CD14-positive monocyte (primary cell): ENCODE results near the gene GNPTAB. TPM values are rescaled to one million over a fixed set of nuclear protein-coding genes. Genes with fewer than 3 reads are reported as not detected.
"Not testable (repeated sequence)": the region's sequence is repeated elsewhere in the genome, so short reads cannot be mapped to it uniquely, and the experiment has no call there.

Experiments used
- DNase-seq, 3 donors: peaks; one replicate each; pipeline ENCODE4 v3.0.0-alpha.2; 2011 to 2022
- H2AFZ ChIP-seq: 2 replicates; pipeline ENCODE4 v1.6.0; 2012; ENCODE audit warnings: mild to moderate bottlenecking, low read depth, low read length, inconsistent platforms; ENCODE audit not compliant: insufficient read depth, poor library complexity, severe bottlenecking
- H3K27ac ChIP-seq, 2 donors: 1 replicate in 1 of 2; 2 replicates in 1 of 2; pipeline ENCODE4 v1.5.1; 2012 to 2013; ENCODE audit warnings: low read length in 2 of 2, control low read depth in 1 of 2, inconsistent platforms in 1 of 2, low read depth in 1 of 2, mild to moderate bottlenecking in 1 of 2
- H3K27me3 ChIP-seq, 2 donors: one replicate each; pipeline versions ENCODE4 v1.6.0 to v1.6.1; 2011 to 2013; ENCODE audit warnings: low read length in 2 of 2; ENCODE audit not compliant: control insufficient read depth in 2 of 2, insufficient read depth in 2 of 2
- H3K36me3 ChIP-seq, 2 donors: replicated peaks in 1 of 2; 1 replicate in 1 of 2; 2 replicates in 1 of 2; pipeline versions ENCODE4 v1.5.1 to v1.6.1; 2012 to 2013; ENCODE audit warnings: low read length in 2 of 2, control low read depth in 1 of 2, inconsistent platforms in 1 of 2, mild to moderate bottlenecking in 1 of 2; ENCODE audit not compliant: insufficient read depth in 2 of 2, control insufficient read depth in 1 of 2
- H3K4me1 ChIP-seq, 2 donors: 1 replicate in 1 of 2; 2 replicates in 1 of 2; pipeline versions ENCODE4 v1.5.1 to v1.6.1; 2012 to 2013; ENCODE audit warnings: low read length in 2 of 2, control low read depth in 1 of 2, inconsistent platforms in 1 of 2, mild to moderate bottlenecking in 1 of 2, moderate library complexity in 1 of 2; ENCODE audit not compliant: insufficient read depth in 2 of 2, control insufficient read depth in 1 of 2
- H3K4me2 ChIP-seq: replicated peaks from 2 replicates; pipeline ENCODE3; 2012; ENCODE audit warnings: low read length, moderate library complexity, mild to moderate bottlenecking; ENCODE audit not compliant: poor library complexity, severe bottlenecking; ENCODE audit errors: extremely low read depth
- H3K4me3 ChIP-seq, 3 experiments: fragments of 200-600 bp in 1 of 3; sonication (generic) in 1 of 3; replicated peaks in 1 of 3; 1 replicate in 2 of 3; 2 replicates in 1 of 3; pipeline ENCODE4 v1.5.1; 2011 to 2013; ENCODE audit warnings: low read length in 3 of 3, mild to moderate bottlenecking in 3 of 3, control low read depth in 2 of 3, low read depth in 2 of 3, inconsistent platforms in 1 of 3, moderate library complexity in 1 of 3
- H3K79me2 ChIP-seq: 2 replicates; pipeline ENCODE4 v1.6.0; 2012; ENCODE audit warnings: mild to moderate bottlenecking, control low read depth, inconsistent platforms, low read length, moderate library complexity; ENCODE audit not compliant: insufficient read depth
- H3K9ac ChIP-seq: 2 replicates; pipeline ENCODE4 v1.6.0; 2017; ENCODE audit warnings: low read length, mild to moderate bottlenecking; ENCODE audit not compliant: insufficient read depth, poor library complexity, severe bottlenecking
- H3K9me3 ChIP-seq, 2 donors: replicated peaks in 1 of 2; 1 replicate in 1 of 2; 2 replicates in 1 of 2; pipeline versions ENCODE4 v1.5.1 to v1.6.1; 2012 to 2013; ENCODE audit warnings: low read length in 2 of 2, control low read depth in 1 of 2; ENCODE audit not compliant: control insufficient read depth in 1 of 2, insufficient read depth in 1 of 2
- H4K20me1 ChIP-seq: 2 replicates; pipeline ENCODE4 v1.6.0; 2012; ENCODE audit warnings: mild to moderate bottlenecking, low read length, control low read depth, moderate library complexity; ENCODE audit not compliant: insufficient read depth
- H3K27ac Mint-ChIP-seq, 7 donors: one replicate each; pipeline ENCODE4 v1.8.0; 2020; ENCODE audit warnings: mild to moderate bottlenecking in 7 of 7, mixed read lengths in 7 of 7, moderate library complexity in 6 of 7, inconsistent platforms in 2 of 7
- H3K27me3 Mint-ChIP-seq, 3 donors: one replicate each; pipeline ENCODE4 v1.8.0; 2021 to 2022; ENCODE audit warnings: low read depth in 3 of 3, mild to moderate bottlenecking in 3 of 3, mixed read lengths in 3 of 3, moderate library complexity in 3 of 3, inconsistent platforms in 1 of 3
- H3K36me3 Mint-ChIP-seq, 2 donors: one replicate each; pipeline ENCODE4 v1.8.0; 2020; ENCODE audit warnings: mixed read lengths in 2 of 2, inconsistent platforms in 1 of 2, mild to moderate bottlenecking in 1 of 2
- H3K4me1 Mint-ChIP-seq: one replicate; pipeline ENCODE4 v1.8.0; 2020; ENCODE audit warnings: mild to moderate bottlenecking, mixed read lengths
- H3K4me3 Mint-ChIP-seq, 2 donors: one replicate each; pipeline ENCODE4 v1.8.0; 2020; ENCODE audit warnings: mild to moderate bottlenecking in 2 of 2, mixed read lengths in 2 of 2, moderate library complexity in 1 of 2
- H3K9me3 Mint-ChIP-seq, 7 donors: one replicate each; pipeline ENCODE4 v1.8.0; 2020 to 2022; ENCODE audit warnings: mixed read lengths in 7 of 7, mild to moderate bottlenecking in 6 of 7, moderate library complexity in 6 of 7, inconsistent platforms in 2 of 7
- CTCF ChIP-seq: fragments of 200-600 bp; IDR thresholded peaks from one replicate; pipeline ENCODE4 v1.8.0; 2022; ENCODE audit warnings: antibody characterized with exemption, mild to moderate bottlenecking
- WGBS: methylation state at CpG from one replicate; pipeline ENCODE4 v1.1.5; 2013; ENCODE audit warnings: missing lambda C conversion rate; ENCODE audit not compliant: insufficient coverage; 5-methylcytosine and 5-hydroxymethylcytosine counted together
- intact Hi-C, 2 donors: fragments of 100-400 bp; cut with micrococcal nuclease; formaldehyde crosslinking; loops; one replicate each; pipeline versions ENCODE4 v1.15.0 to v1.15.1; 2023
- polyA plus RNA-seq, 3 donors: library from polyadenylated mRNA; depleted of rRNA in 1 of 3; unstranded in 2 of 3; stranded (reverse) in 1 of 3; fragments of 300-500 nt in 2 of 3; fragments of >200 nt in 1 of 3; fragmentation: Illumina TruSeq in 2 of 3; gene quantifications; 1 replicate in 2 of 3; 2 replicates in 1 of 3; pipeline ENCODE4 v1.2.3, GENCODE V29; 2012 to 2021

GNPTAB gene
- polyA plus RNA-seq, 3 donors = 14.4 to 29.1 (median 24.1) TPM

- no peak for DNase-seq
- Mint-ChIP-seq H3K4me3 (no peak overlapping the region), H3K9me3 (peaks cover 0 to 10% (median 4%) of the 10 kb centered on the region in 7 donors), H3K36me3 (peaks cover 56 to 71% of the 10 kb centered on the region in 2 donors), H3K27ac (peak overlapping the region in 1 of 7 donors; percentile 6), H3K4me1 (no peaks in the 10 kb centered on the region), H3K27me3 (peaks cover 0 to 2% (median 1%) of the 10 kb centered on the region in 3 donors)
- Histone ChIP-seq H2AFZ (no peak overlapping the region), H3K79me2 (no peaks in the 10 kb centered on the region), H3K9me3 (peaks cover 0 to 8% of the 10 kb centered on the region in 2 donors), H3K36me3 (peaks cover 58 to 77% of the 10 kb centered on the region in 2 donors), H4K20me1 (no peaks in the 10 kb centered on the region), H3K4me1 (no peaks in the 10 kb centered on the region), H3K4me2 (no peak overlapping the region), H3K4me3 (no peak overlapping the region), H3K27me3 (no peaks in the 10 kb centered on the region), H3K9ac (no peak overlapping the region), H3K27ac (no peak overlapping the region)
- 94% methylated on average over 6 of the region's 6 CpGs for whole genome bisulfite sequencing
- TF ChIP-seq CTCF = no peak
- intact Hi-C loops = no loop called here
Observed at GRCh38 chr12:101737476-101737875, 93.3 kb downstream of the GNPTAB start.

GRCh38 chr12:101734482-101734881 is 96.3 kb downstream of the GNPTAB start:
- H3K4me1 Mint-ChIP-seq, H3K4me2 ChIP-seq, H3K27me3 ChIP-seq, DNase-seq, H3K4me1 ChIP-seq, intact Hi-C loops, H3K27ac Mint-ChIP-seq, H3K4me3 ChIP-seq, H3K9ac ChIP-seq, H3K27me3 Mint-ChIP-seq, H3K9me3 Mint-ChIP-seq, H3K4me3 Mint-ChIP-seq, H2AFZ ChIP-seq, H3K9me3 ChIP-seq, H3K79me2 ChIP-seq, H3K27ac ChIP-seq, H4K20me1 ChIP-seq: not testable (repeated sequence)
- H3K36me3 Mint-ChIP-seq = peaks cover 55 to 68% of the 10 kb centered on the region in 2 donors
- 100% methylated on average over 3 of the region's 5 CpGs for WGBS
- H3K36me3 ChIP-seq = peaks cover 65 to 86% of the 10 kb centered on the region in 2 donors
